Measurements from ENCODE around the gene HAUS2.

GRCh38 chr15:42608752-42609488 is 60.3 kb downstream of the HAUS2 start:
- TF ChIP-seq CTCF (IDR thresholded peaks at IDR 0.05; ENCODE audit: low read length): no peak
- no peak for TF ChIP-seq EZH2 (optimal IDR thresholded peaks at IDR 0.05; ENCODE audit: low read depth, low read length)

All from MM.1S (cell line).